ENCODE results near the gene CALN1. TPM values are rescaled to one million over a fixed set of nuclear protein-coding genes. Genes with fewer than 3 reads are reported as not detected.

Gene CALN1
- total and polyA plus RNA-seq, 9 of the 15 experiments (the other 6 are each of a cell fraction or from before 2014, with no cell fraction given) = 1.4 to 7.5 (median 3.3) TPM

- no peaks in the 10 kb centered on the region for H3K79me2 ChIP-seq (ENCODE audit: control insufficient read depth, insufficient read depth, low read length)
- H2AFZ ChIP-seq (ENCODE audit: low read depth, low read length) = no peak overlapping the region
- WGBS (ENCODE audit: insufficient coverage, low coverage, missing lambda C conversion rate) = 2% methylated on average over 2 of the region's 2 CpGs
- H3K27me3 ChIP-seq (ENCODE audit: control insufficient read depth in 2 of 2, insufficient read depth in 2 of 2, low read length in 2 of 2) = no peaks in the 10 kb centered on the region
- no peaks in the 10 kb centered on the region for H4K20me1 ChIP-seq (replicated peaks; ENCODE audit: control insufficient read depth, insufficient read depth, low read length)
- H3K27ac ChIP-seq (ENCODE audit: extremely low read depth, low read depth, low read length) = no peak overlapping the region
- CTCF ChIA-PET (ENCODE audit: low intra/inter-chr PET ratio) = no interaction called here
- POLR2A ChIA-PET = no interaction called here
- H3K4me1 ChIP-seq (replicated peaks in 1 of 2; ENCODE audit: control insufficient read depth in 2 of 2, insufficient read depth in 2 of 2, low read length in 2 of 2) = no peaks in the 10 kb centered on the region
- intact Hi-C loops (cut with micrococcal nuclease) = no loop called here
- DNase-seq (ENCODE audit: extremely low read depth in 1 of 4, low spot score in 3 of 4) = no peak
- no peak overlapping the region for H3K4me2 ChIP-seq (ENCODE audit: insufficient read depth, low read length)
- in situ Hi-C loops (cut with MboI) = no loop called here
- H3K9me1 ChIP-seq (ENCODE audit: control insufficient read depth, insufficient read depth, low read length) = no peaks in the 10 kb centered on the region
- no peak for FAIRE-seq
- ATAC-seq = no peak
- no peaks in the 10 kb centered on the region for H3K36me3 ChIP-seq (ENCODE audit: control insufficient read depth, insufficient read depth, low read length)
- no peak overlapping the region for H3K4me3 ChIP-seq
- no peak overlapping the region for H3K9ac ChIP-seq (ENCODE audit: insufficient read depth in 1 of 2, low read depth in 2 of 2, low read length in 2 of 2)
- TF ChIP-seq AFF1 (IDR thresholded peaks at IDR 0.05; ENCODE audit: low read depth in 1 of 2, partially characterized antibody in 2 of 2) = peak in 1 of 2 experiments; percentile 77
- TF ChIP-seq RFX7 (CRISPR knock-in tag; IDR thresholded peaks at IDR 0.05) = no peak
- H3K9me3 ChIP-seq (replicated peaks; ENCODE audit: control insufficient read depth, insufficient read depth, low read depth, low read length) = no peaks in the 10 kb centered on the region
- BruUV-seq (replicated peaks) = no TSS peak
These were observed 248.9 kb downstream of the CALN1 start for GRCh38 chr7:72163271-72163670.
